Measurements from ENCODE around the gene B4GAT1.
"Not testable (repeated sequence)": the region's sequence is repeated elsewhere in the genome, so short reads cannot be mapped to it uniquely, and the experiment has no call there.

The B4GAT1 gene

GRCh38 chr11:66360406-66361073, 13.1 kb upstream of the B4GAT1 start:
- TF ChIP-seq CTCF (conservative IDR thresholded peaks at IDR 0.05; ENCODE audit: low read length) (no peak), EZH2phosphoT487 (IDR thresholded peaks at IDR 0.05; ENCODE audit: borderline replicate concordance) (no peak)
- no peak overlapping the region for H3K9ac ChIP-seq (ENCODE audit: low read depth, low read length, poor library complexity, severe bottlenecking)
- no peak overlapping the region for H3K4me3 ChIP-seq (ENCODE audit: low read length, poor library complexity, severe bottlenecking)
- H3K36me3 ChIP-seq (ENCODE audit: insufficient read depth, low read length), result no peaks in the 10 kb centered on the region
- H3K27me3 ChIP-seq (ENCODE audit: insufficient read depth, low read length, poor library complexity, severe bottlenecking), result no peaks in the 10 kb centered on the region
- H3K9me2 ChIP-seq (replicated peaks; ENCODE audit: low read depth, low read length), result no peaks in the 10 kb centered on the region
- no peak overlapping the region for H3K4me2 ChIP-seq (ENCODE audit: low read depth, low read length, poor library complexity, severe bottlenecking)
- H3K79me2 ChIP-seq (ENCODE audit: insufficient read depth, low read length), result no peaks in the 10 kb centered on the region
- H4K20me1 ChIP-seq (ENCODE audit: insufficient read depth, low read length, poor library complexity, severe bottlenecking), result no peaks in the 10 kb centered on the region
- no peaks in the 10 kb centered on the region for H3K4me1 ChIP-seq (ENCODE audit: insufficient read depth, low read length, poor library complexity, severe bottlenecking)
- H2AFZ ChIP-seq (ENCODE audit: low read length), result no peak overlapping the region
- H3K9me3 ChIP-seq (ENCODE audit: insufficient read depth, low read depth, low read length), result no peaks in the 10 kb centered on the region
- H3F3A ChIP-seq (ENCODE audit: low read depth), result no peaks in the 10 kb centered on the region

DNA sequence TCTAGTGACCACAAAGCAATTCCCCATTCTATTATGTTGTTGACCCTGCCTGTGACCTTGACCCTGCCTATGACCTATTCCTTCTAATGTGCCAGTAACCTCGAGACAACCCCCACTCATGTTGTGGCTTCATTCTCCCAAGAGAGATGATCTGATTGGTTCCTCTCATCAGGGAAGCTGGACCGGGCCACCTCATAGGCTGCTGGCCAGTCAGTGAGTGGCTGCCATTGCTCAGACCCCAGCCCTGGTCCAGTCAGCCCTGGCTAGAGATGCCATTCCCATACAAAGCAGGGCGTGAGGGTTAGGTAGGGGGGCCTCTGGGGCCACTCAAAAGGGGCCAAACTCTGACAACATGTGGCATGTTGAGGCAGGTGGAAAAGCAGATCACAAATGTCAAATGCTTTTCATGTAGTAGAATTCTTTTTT, 12.2 kb upstream of the B4GAT1 start:
- TF ChIP-seq CTCF (conservative IDR thresholded peaks at IDR 0.05; ENCODE audit: low read length) (no peak), EZH2phosphoT487 (IDR thresholded peaks at IDR 0.05; ENCODE audit: borderline replicate concordance) (no peak)
- Histone ChIP-seq H2AFZ (ENCODE audit: low read length) (no peak overlapping the region), H3K4me2 (ENCODE audit: low read depth, low read length, poor library complexity, severe bottlenecking) (no peak overlapping the region)

GRCh38 chr11:66350560-66351235, 3.3 kb upstream of the B4GAT1 start:
- H3K4me2 ChIP-seq (ENCODE audit: low read depth, low read length, poor library complexity, severe bottlenecking); H3K27me3 ChIP-seq (ENCODE audit: insufficient read depth, low read length, poor library complexity, severe bottlenecking); H2AFZ ChIP-seq (ENCODE audit: low read length): not testable (repeated sequence)

More for the DNA sequence above, 12.2 kb upstream of the B4GAT1 start:
- Histone ChIP-seq H3F3A (ENCODE audit: low read depth) (no peaks in the 10 kb centered on the region), H3K9me2 (replicated peaks; ENCODE audit: low read depth, low read length) (no peaks in the 10 kb centered on the region), H3K36me3 (ENCODE audit: insufficient read depth, low read length) (no peaks in the 10 kb centered on the region), H3K9me3 (ENCODE audit: insufficient read depth, low read depth, low read length) (no peaks in the 10 kb centered on the region), H3K9ac (ENCODE audit: low read depth, low read length, poor library complexity, severe bottlenecking) (no peak overlapping the region), H3K4me1 (ENCODE audit: insufficient read depth, low read length, poor library complexity, severe bottlenecking) (no peaks in the 10 kb centered on the region), H3K79me2 (ENCODE audit: insufficient read depth, low read length) (no peaks in the 10 kb centered on the region), H4K20me1 (ENCODE audit: insufficient read depth, low read length, poor library complexity, severe bottlenecking) (no peaks in the 10 kb centered on the region), H3K27me3 (ENCODE audit: insufficient read depth, low read length, poor library complexity, severe bottlenecking) (no peaks in the 10 kb centered on the region), H3K4me3 (ENCODE audit: low read length, poor library complexity, severe bottlenecking) (no peak overlapping the region)

DNA sequence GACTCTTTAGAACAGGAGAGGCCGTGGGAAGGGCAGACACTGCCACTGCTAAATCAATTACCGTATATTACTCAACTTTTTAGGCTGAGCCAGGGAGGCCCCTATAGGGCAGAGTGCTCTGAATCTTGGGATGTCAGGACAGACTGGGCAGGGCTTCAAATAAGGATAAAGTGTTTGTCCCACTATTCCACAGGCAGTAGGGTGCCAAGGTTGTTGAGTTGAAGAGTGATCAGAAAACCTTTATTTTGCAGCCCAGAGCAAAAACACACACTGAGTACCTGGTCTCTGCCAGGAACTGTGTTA, 1.6 kb upstream of the B4GAT1 start:
- no peak overlapping the region for H3K4me3 ChIP-seq (ENCODE audit: low read length, poor library complexity, severe bottlenecking)
- H3K27me3 ChIP-seq (ENCODE audit: insufficient read depth, low read length, poor library complexity, severe bottlenecking), result no peaks in the 10 kb centered on the region
- H3K4me2 ChIP-seq (ENCODE audit: low read depth, low read length, poor library complexity, severe bottlenecking), result no peak overlapping the region
- H3K9ac ChIP-seq (ENCODE audit: low read depth, low read length, poor library complexity, severe bottlenecking), result no peak overlapping the region
- peaks cover 7% of the 10 kb centered on the region for H4K20me1 ChIP-seq (ENCODE audit: insufficient read depth, low read length, poor library complexity, severe bottlenecking)
- H3K79me2 ChIP-seq (ENCODE audit: insufficient read depth, low read length), result peaks cover 16% of the 10 kb centered on the region
- no peaks in the 10 kb centered on the region for H3K9me2 ChIP-seq (replicated peaks; ENCODE audit: low read depth, low read length)
- TF ChIP-seq EZH2phosphoT487 (IDR thresholded peaks at IDR 0.05; ENCODE audit: borderline replicate concordance) (no peak), CTCF (conservative IDR thresholded peaks at IDR 0.05; ENCODE audit: low read length) (no peak)
- peaks cover 3% of the 10 kb centered on the region; the same call in 1 of the 2 replicates for H3F3A ChIP-seq (ENCODE audit: low read depth)
- peaks cover 26% of the 10 kb centered on the region for H3K4me1 ChIP-seq (ENCODE audit: insufficient read depth, low read length, poor library complexity, severe bottlenecking)
- no peaks in the 10 kb centered on the region for H3K9me3 ChIP-seq (ENCODE audit: insufficient read depth, low read depth, low read length)
- no peaks in the 10 kb centered on the region for H3K36me3 ChIP-seq (ENCODE audit: insufficient read depth, low read length)
- H2AFZ ChIP-seq (ENCODE audit: low read length), result no peak overlapping the region

More at GRCh38 chr11:66350560-66351235, 3.3 kb upstream of the B4GAT1 start:
- peaks cover 13% of the 10 kb centered on the region for H3K4me1 ChIP-seq (ENCODE audit: insufficient read depth, low read length, poor library complexity, severe bottlenecking)
- H3K9me2 ChIP-seq (replicated peaks; ENCODE audit: low read depth, low read length); H4K20me1 ChIP-seq (ENCODE audit: insufficient read depth, low read length, poor library complexity, severe bottlenecking); H3F3A ChIP-seq (ENCODE audit: low read depth); H3K79me2 ChIP-seq (ENCODE audit: insufficient read depth, low read length); H3K9me3 ChIP-seq (ENCODE audit: insufficient read depth, low read depth, low read length); H3K36me3 ChIP-seq (ENCODE audit: insufficient read depth, low read length); H3K4me3 ChIP-seq (ENCODE audit: low read length, poor library complexity, severe bottlenecking); H3K9ac ChIP-seq (ENCODE audit: low read depth, low read length, poor library complexity, severe bottlenecking): not testable (repeated sequence)
